HCEC 1CT (cell line): ENCODE measurements around the gene MREG.

Experiments
- DNase-seq: peaks from one replicate; pipeline ENCODE4 v3.0.0-alpha.2; 2017

The MREG gene

GRCh38 chr2:215917953-215918620, 95.3 kb downstream of the MREG start:
- peak; percentile 35 for DNase-seq

DNA sequence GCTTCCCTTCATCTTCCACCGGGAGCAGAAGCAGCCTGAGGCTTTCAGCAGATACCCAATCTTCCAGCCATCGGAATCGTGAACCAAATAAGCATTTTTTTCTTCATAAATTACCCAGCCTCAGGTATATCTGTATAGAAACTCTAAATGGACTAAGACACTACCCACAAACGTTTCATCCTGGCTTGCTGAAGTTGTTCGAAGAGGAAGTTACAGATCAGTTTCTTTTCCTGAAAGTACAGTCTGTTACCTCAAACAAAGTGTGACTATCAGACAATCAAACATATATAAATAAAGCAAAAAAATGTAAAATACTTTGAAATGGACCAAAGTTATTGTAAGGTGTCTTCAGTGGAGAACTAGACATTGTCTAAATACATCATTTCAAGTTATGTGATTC, 97.9 kb downstream of the MREG start:
- DNase-seq = no peak

- DNase-seq = no peak
These were observed 98.6 kb downstream of the MREG start for GRCh38 chr2:215914777-215915165.

GRCh38 chr2:215914054-215914776, 99.1 kb downstream of the MREG start:
- DNase-seq = no peak

DNA sequence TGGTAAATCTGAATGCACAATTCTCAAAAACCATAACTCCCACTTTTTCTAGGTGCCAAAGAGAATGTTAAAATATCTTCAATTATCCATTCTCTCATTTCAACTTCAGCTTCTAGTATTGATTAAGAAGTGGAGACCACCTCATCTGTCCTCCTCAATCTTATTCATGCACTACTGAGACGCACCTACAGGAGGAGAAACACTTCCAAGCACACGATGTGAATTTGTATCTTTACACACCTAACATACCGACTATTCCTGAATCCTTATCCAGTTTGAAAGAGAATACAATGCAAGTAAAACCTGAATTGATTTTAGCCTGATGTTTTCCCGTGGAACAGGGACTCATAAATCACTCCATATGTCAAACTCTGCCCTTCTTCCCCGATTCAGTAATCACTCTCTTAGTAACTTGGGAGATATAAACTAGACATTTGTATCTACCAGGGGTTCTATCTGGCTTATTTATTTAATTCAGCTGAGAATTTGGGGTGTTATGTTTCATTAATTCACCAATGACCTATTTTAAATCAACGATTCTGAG, 101.0 kb downstream of the MREG start:
- DNase-seq = no peak

DNA sequence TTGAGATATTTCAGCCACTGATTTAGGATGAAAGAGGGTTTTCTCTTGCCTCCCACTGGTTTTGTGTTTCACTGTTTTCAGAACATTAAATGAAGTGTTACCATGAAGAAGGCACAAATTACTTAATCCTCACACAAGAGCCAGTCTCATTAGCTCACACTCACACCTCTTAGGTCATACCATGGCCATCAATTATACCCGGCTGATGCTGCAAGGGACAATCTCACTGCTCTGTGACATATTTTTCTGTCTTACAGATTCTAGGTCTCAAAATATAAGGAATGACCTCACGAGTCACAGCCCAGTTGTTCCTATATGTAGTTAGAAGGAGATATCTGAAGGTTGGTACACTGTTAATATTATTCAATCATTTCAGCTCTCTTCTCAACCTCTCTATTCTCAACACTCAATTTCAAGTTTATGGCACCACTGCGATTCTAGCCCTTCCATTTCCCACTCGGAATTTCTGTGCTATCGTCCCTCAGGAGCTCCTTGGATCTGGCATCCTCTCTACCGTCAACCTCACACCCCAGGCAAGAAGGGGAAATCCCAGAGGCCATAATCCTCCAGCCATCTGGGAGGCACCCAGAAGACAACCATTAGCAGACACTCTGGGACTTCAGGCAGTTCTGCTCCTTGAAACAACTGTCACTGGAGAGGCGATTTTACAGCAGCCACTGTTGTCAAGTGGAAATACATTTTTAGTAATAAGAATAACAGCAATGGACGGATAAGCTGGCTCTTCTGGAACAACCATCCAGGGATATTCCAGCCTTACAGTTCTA, 101.9 kb downstream of the MREG start:
- DNase-seq = no peak

DNA sequence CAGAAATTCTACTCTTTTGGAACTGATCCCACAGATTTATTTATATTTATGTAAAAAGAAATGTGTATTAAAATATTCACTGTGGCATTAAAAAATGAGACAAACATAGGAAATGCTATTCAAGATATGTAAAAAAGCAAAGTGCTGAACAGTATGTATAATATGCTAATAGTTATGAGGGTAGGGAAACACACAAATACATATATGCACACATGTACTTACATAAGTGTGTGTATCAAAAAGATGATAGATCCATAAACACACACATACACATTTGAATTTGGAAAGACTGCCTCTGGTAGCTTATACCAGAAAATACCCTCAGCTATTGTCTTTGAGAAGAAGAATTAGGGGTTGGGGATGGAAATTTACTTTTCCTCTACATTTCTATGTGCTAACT, 103.2 kb downstream of the MREG start:
- no peak for DNase-seq

- no peak for DNase-seq
These were observed 106.2 kb downstream of the MREG start for GRCh38 chr2:215907147-215907546.

DNA sequence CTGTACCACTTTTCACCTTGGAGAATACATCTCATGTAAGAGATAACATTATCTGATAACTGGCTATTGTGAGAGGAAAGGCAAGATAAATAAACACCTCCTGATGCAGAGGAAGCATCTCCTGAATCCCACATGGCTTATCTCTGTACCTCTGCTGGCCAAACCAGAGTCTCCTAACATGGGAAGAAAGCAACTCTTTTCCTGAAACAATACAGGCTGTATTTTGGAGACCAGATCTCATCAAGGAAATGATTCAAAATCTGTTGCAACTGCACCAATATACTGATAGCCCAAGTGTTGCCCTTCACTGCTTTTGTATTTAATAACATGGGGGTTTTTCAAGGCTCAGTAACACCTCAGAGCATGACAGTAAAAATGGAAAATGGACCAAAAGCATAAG, 106.9 kb downstream of the MREG start:
- DNase-seq = no peak

GRCh38 chr2:215905691-215906090, 107.7 kb downstream of the MREG start:
- DNase-seq = no peak

DNA sequence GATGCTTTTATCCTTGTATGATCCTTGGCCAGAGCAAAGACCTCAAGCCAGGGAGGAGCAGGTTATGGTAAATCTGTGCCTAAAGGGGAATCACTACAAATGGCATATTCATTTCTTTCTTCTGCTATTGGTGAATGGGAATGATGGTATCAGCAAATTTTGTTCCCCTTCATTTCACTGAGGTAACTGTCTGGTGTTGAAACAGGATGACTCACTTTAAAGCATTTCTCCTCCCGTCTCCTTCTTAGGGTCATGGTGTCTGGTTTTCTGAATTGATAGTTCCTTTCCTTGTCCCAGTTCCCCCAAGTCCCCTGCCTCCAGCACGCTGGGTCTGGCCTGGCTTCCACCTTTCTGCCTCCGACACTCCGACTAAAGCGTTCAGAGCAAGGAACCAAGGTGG, 109.2 kb downstream of the MREG start:
- peak; percentile 69 for DNase-seq

- peak; percentile 31 for DNase-seq
These were observed 110.1 kb downstream of the MREG start for GRCh38 chr2:215903203-215903602.

DNA sequence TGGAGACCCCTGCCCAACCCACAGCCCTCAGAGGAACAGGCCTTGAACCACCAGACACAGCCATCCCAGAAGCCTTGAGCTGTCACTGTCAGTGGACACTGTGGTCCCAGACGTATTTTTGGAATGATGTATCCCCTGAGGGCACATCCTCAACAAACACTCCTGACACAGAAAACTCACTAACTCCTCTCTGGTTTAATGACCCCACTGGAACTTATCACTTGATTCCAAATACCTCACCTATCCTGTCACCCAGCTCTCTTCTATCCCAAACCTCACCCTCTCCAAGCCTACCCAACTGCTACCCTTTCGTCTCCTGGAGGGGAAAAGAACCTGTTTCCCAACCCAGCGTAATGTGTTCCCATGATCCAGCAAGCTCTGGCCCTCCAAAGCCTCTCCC, 111.6 kb downstream of the MREG start:
- no peak for DNase-seq

DNA sequence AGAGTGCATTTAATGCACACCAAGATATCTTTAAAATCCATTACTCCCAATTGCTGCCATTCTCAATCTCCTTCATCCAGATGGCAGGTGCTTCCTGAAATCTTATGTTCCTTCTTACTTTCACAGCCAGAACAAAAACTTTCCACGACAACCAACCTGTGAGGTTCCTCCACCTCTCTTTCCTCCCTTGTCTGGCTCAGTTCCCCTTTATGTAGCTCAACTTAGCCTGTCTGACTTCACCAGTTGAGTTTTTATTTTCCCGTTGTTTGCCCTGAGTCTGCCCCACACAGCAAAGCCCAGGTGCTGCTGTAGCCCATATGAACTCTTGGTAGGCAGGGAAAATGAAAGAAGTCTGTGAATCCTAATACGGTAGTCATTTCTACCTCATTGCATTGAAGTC, 112.5 kb downstream of the MREG start:
- DNase-seq = no peak

DNA sequence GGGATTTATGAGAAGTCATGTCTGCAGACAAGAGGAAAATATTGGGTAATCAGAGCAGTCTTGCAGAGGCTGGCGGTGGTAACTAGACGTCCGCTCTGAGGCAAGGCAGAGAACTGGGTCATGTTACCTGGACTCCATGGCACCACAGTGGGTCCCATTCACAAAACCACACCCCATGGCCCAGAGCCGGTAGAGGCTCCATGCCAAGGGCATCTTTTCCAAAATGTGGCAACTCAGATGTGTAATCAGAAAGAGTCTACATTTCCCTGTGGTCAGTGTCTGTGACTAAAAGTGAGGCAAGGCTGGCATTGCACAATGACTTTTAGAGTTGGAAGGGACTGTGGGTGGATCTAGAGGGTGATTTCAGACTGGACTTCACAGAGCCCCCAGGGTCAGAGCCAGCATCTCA, 113.1 kb downstream of the MREG start:
- peak; percentile 53 for DNase-seq

- no peak for DNase-seq
These were observed 113.9 kb downstream of the MREG start for GRCh38 chr2:215899141-215900074.

GRCh38 chr2:215898363-215898762, 115.0 kb downstream of the MREG start:
- DNase-seq = no peak

DNA sequence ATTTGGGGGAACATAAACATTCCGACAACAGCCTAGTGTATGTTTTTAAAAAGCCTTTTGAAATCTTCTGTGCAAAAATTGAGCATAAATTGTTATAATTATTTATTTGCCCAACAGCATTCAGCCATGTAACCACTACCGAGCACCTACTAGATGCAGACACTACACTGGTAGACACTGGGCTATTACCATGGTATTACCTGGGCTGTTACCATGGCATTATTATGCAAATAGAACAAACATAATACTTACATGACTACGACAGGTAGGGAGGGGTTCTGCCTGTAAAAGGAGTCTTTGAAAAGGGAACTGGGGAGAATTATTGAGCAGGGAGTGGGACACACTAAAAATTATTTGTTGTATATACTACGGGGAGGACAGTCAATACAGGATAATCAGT, 116.4 kb downstream of the MREG start:
- DNase-seq = no peak

- no peak for DNase-seq
These were observed 118.0 kb downstream of the MREG start for GRCh38 chr2:215895330-215895729.
